Measurements from ENCODE around the gene GNG11.

GRCh38 chr7:93931655-93932054 is 10.1 kb downstream of the GNG11 start:
- TF ChIP-seq CTCF (IDR thresholded peaks at IDR 0.05; ENCODE audit: low read depth, low read length, poor library complexity, severe bottlenecking) (no peak), EZH2phosphoT487 (IDR thresholded peaks at IDR 0.05; ENCODE audit: borderline replicate concordance, low read length) (no peak)

Measured in DOHH2 (cell line).